ENCODE measurements around the gene FHIT.

Gene FHIT

GRCh38 chr3:60344340-60344739, 906.9 kb downstream of the FHIT start:
- TF ChIP-seq, protein P1, sequence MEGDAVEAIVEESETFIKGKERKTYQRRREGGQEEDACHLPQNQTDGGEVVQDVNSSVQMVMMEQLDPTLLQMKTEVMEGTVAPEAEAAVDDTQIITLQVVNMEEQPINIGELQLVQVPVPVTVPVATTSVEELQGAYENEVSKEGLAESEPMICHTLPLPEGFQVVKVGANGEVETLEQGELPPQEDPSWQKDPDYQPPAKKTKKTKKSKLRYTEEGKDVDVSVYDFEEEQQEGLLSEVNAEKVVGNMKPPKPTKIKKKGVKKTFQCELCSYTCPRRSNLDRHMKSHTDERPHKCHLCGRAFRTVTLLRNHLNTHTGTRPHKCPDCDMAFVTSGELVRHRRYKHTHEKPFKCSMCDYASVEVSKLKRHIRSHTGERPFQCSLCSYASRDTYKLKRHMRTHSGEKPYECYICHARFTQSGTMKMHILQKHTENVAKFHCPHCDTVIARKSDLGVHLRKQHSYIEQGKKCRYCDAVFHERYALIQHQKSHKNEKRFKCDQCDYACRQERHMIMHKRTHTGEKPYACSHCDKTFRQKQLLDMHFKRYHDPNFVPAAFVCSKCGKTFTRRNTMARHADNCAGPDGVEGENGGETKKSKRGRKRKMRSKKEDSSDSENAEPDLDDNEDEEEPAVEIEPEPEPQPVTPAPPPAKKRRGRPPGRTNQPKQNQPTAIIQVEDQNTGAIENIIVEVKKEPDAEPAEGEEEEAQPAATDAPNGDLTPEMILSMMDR (conservative IDR thresholded peaks at IDR 0.05; ENCODE audit: low read depth, low read length) = no peak
- DNase-seq (ENCODE audit: low read depth) = no peak

DNA sequence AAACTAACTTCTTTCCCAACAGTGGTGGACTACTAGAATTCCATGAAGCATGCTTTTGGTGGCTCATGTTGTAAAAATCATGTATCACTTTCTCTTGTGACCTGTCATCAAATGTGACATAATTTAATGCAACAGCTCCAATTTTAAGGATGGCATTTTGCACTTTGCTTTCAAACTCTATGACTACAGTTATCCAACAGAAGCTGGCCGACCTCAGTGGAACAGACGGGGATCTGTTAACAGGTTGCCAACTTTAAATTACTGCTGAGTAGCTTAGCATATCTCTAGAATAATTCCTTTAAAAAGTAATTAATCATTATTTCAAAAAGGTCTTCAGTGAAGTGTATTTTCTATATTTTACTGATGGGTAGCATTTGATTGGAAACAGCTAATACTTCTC, 907.4 kb downstream of the FHIT start:
- DNase-seq (ENCODE audit: low read depth) = no peak
- TF ChIP-seq, protein P1 (conservative IDR thresholded peaks at IDR 0.05; ENCODE audit: low read depth, low read length) = no peak
- no peak overlapping the region for H3K4me3 ChIP-seq (ENCODE audit: low read depth, low read length)

More at GRCh38 chr3:60344340-60344739, 906.9 kb downstream of the FHIT start:
- H3K4me3 ChIP-seq (ENCODE audit: low read depth, low read length) = no peak overlapping the region

DNA sequence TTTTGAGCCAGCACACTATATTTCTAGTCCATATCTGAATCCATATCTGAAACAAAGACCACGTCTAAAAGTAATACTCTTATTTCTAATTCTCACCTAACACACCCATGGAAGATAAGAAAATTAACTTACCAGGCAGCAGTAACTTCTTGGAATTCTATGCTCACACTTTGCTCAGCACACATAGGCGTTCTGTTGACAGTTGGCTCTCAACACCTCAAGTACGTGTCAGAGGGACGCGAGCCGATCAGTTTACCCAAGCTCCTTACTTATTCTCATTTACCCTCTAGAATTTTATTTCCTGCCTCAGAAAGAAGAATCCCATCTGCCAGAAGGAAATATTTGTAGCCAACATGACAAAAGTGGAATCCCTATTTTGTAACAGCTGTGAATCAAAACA, 911.9 kb downstream of the FHIT start:
- TF ChIP-seq, protein P1 (conservative IDR thresholded peaks at IDR 0.05; ENCODE audit: low read depth, low read length) = no peak
- no peak overlapping the region for H3K4me3 ChIP-seq (ENCODE audit: low read depth, low read length)
- DNase-seq (ENCODE audit: low read depth) = no peak

GRCh38 chr3:60337421-60337820, 913.8 kb downstream of the FHIT start:
- TF ChIP-seq, protein P1 (conservative IDR thresholded peaks at IDR 0.05; ENCODE audit: low read depth, low read length) = no peak
- DNase-seq (ENCODE audit: low read depth) = no peak

GRCh38 chr3:60336061-60336460, 915.2 kb downstream of the FHIT start:
- no peak for DNase-seq (ENCODE audit: low read depth)
- TF ChIP-seq, protein P1 (conservative IDR thresholded peaks at IDR 0.05; ENCODE audit: low read depth, low read length) = no peak
- H3K4me3 ChIP-seq (ENCODE audit: low read depth, low read length) = no peak overlapping the region

More at GRCh38 chr3:60337421-60337820, 913.8 kb downstream of the FHIT start:
- H3K4me3 ChIP-seq (ENCODE audit: low read depth, low read length) = no peak overlapping the region

- H3K4me3 ChIP-seq (ENCODE audit: low read depth, low read length) = no peak overlapping the region
- TF ChIP-seq, protein P1 (conservative IDR thresholded peaks at IDR 0.05; ENCODE audit: low read depth, low read length) = no peak
- no peak for DNase-seq (ENCODE audit: low read depth)
Measured at GRCh38 chr3:60333710-60334109, 917.5 kb downstream of the FHIT start.

GRCh38 chr3:60330107-60330506, 921.1 kb downstream of the FHIT start:
- DNase-seq (ENCODE audit: low read depth) = no peak
- TF ChIP-seq, protein P1 (conservative IDR thresholded peaks at IDR 0.05; ENCODE audit: low read depth, low read length) = no peak
- no peak overlapping the region for H3K4me3 ChIP-seq (ENCODE audit: low read depth, low read length)
